Embryonic facial prominence (tissue), 1 donor: ENCODE measurements around the gene MOV10L1.

ENCODE experiments used
- DNase-seq: peaks from one replicate; pipeline ENCODE4 v3.0.0-alpha.2; 2016; ENCODE audit errors: extremely low spot score

The MOV10L1 gene

DNA sequence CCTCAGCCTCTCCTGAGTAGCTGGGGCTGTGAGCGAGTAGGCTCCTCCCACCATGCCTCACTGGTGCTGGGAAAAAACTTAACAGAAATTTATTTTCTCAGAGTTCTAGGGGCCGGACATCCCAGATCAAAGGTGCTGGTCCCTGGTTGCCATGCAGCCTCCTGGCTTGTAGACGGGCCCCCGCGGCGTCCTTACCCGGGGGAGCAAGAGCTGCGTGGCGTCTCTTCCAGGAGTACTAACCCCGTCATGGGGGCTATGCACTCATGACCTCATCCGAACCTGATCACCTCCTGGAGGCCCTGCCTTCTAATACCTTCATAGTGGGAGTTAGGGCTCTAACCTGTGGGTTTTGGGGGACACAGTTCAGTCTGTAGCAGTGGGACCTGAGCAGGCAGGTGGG lies 98.5 kb downstream of the MOV10L1 start:
- DNase-seq, result no peak

DNA sequence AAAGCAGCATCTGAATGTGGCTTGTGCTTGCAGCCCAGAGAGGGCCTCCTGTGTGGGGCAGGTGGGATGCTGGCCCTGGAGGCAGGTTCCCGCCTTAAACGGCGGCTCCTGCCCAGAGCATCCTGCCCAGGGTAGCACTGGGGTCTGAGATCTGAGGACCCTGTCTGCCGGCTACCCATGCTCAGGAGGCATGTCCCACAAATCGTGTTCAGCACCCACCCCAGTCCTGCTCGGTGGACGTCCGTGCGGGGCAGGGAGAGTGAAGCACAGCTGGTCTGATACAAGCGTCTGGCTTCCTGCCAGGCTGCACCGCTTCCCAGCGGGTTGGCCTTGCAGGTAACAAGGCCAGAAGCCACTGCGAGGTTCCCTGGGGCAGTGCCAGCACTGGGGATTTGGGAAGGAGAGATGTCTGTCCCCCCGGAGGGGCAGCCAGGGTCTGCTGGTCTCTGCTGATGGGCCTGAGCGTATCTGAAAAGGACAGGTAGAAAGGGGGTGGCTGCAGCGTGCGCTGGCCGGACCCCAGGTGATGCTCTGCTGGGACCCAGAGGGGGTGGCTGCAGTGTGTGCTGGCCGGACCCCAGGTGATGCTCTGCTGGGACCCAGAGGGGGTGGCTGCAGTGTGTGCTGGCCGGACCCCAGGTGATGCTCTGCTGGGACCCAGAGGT lies 99.5 kb downstream of the MOV10L1 start:
- no peak for DNase-seq

DNA sequence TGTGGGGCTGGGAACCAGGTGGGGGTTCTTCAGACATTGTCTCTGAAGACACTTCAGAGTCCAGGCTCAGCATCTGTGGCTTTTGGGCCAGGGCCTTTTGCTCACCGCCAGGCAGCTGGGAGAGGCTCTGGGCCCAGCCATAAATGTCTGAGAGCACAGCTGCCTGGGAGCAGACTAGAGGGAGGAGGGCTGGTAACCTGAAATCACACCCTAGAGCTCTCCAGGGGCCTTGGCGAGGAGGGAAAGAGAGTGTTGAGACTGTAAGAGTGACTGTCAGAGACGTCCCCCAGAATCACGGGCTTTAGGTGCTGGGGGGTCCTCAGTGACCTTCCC lies 100.0 kb downstream of the MOV10L1 start:
- DNase-seq, result no peak

DNA sequence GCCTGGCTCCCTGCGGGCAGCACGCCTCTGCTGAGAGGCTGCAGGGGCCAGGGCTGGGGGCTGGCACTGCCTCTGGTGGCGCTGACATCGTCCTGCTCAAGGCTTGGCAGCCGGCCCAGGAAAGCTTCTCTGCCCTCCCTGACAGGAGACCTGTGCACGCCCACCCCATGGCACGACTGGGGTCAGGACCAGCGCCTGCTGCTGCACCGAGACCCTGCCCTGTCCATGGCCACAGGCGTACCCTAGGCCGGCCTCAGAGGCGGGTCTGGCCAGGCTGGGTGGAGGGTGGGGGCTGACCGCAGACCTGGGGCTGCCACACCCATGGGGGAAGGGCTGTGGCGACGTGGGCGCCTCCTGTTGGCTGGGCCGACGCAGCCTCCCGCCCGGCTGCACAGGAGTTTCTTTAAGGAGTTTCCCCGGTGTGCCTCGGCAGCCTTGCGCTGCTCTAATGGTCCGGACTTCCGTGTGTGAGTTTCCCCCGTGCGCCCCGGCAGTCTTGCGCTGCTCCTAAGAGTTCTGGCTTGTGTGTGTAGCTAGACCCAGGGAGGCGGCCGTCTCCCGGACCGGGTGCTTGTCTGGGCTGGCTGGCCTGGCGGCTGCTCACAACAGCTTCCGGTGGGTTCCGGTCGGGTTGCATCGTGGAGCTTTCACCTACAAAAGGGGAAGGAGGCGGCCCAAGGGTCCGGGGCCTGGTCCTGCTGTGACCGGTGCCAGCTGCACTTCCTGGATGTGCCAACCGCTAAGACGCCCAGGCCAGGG lies 100.6 kb downstream of the MOV10L1 start:
- no peak for DNase-seq

DNA sequence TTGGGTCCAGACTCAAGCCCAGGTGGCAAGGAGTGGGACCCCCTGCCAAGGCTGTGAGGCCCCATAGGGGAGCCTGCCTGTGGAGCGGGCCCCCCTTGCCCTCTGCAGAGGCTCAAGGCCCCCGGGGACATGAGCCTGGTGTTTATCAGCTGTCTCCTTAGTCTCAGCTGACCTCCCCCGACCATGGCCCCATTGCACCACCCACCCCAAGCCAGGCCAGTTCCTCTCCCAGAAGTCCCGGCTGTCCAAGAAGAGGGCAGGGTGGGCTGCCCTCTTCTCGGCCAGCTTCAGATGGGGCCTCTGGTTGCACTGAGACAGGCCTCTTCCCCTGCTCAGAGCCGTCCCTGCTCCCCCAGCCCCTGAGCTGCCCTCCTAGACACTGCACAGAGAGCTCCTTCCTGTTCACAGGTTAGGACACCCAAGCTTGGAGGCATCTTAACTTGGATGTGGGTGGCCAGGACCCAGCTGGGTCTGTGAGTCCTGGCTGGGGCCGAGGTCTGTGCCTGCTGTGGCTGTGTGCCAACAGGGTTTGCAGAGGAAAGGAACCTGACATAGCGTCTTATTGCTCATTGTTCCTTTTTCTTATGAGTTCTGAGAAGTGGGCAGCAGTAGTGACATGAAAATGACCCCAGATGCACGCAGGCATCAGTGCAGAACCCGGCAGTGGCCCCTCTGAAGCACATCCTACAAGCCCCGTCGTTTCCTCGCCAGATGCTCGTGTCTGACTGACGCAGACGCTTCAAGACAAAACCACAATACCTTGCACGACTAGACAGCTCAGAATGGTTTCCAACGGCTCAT lies 101.3 kb downstream of the MOV10L1 start:
- no peak for DNase-seq

DNA sequence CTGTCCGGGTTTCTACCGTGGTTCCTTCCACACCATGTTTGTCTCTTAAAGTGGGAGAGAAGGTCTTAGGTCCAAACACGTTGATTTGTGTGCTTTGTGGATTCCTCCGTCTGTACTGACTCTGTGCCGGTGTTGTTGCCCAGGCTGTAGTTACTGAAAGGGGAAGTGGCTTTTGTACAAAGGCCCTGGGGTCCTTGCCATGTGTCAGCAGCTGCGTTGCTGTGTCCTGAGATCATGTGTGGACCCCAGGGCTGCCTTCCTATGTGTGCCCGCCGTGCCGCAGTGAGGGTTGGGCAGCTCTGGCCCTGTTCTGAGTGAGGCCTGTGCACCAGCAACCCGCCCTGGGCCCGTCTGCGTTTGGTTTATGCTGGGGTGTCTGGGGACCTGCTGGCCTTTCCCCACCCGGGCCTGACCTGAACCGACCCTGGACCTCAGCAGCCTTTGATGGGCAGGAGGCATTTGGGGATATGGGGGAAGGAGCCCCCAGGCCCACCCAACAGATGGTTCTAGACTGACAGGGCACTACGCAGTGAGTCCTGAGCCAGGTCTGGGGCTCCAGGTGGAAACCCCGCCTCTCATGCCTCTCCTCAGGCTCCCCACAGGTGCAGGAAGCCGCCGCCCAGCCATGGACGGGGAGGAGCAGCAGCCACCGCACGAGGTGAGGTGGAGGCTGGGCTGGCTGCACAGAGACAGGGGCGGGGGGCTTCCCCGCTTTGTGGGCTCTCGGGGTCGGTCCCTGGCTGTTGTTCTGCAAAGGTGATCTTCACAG lies 102.8 kb downstream of the MOV10L1 start:
- no peak for DNase-seq

DNA sequence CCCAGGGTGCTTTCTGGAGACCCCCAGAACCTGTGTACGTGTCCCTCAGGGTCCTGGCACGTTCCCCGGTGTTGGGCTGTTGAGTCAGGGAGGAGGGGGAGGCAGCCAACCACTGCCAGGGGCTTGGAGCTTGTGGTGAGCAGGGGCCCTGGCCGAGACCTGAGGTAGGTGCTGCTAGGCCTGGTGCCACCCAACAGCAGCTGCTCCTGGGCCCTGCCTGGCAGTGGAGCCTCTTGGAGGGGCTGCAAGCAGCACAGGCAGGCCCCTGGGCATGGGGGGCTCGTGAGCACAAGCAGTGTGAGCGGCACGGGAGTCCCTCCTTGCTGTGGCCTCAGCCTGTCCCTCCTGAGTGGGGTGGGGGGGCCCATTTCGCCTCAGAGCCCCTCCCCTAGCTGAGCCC lies 103.8 kb downstream of the MOV10L1 start:
- no peak for DNase-seq

DNA sequence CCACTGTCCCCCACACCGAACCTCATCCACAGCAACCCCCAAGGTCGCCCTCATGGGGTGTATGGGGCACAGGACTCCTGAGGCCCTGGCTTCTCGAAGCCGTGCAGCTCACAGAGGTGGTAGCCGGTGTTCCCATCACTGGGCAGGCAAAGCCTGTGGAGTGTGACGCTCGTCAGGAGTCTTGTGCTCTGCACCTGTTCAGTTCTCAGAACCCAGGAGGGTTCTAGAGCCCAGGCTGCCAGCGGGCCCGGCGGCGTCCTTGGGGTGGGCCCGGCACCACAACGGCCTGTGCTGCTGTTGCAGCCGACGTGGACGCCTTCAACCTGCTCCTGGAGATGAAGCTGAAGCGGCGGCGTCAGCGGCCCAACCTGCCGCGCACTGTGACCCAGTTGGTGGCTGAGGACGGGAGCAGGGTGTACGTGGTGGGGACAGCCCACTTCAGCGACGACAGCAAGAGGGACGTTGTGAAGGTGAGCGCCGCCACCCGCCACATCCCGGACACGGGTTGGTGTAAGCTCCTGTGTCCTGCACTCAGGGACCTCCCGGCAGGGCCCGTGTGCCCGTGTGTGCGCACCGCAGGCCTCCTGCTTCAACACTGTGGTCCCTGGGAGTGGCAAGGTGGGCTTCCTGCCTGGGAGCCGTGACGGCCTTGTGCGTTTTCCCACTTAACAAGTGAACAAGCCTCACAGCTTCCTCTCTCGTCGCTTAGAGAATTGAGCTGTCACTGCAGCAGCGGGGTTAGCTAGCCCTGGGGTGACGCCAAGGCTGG lies 104.4 kb downstream of the MOV10L1 start:
- no peak for DNase-seq

DNA sequence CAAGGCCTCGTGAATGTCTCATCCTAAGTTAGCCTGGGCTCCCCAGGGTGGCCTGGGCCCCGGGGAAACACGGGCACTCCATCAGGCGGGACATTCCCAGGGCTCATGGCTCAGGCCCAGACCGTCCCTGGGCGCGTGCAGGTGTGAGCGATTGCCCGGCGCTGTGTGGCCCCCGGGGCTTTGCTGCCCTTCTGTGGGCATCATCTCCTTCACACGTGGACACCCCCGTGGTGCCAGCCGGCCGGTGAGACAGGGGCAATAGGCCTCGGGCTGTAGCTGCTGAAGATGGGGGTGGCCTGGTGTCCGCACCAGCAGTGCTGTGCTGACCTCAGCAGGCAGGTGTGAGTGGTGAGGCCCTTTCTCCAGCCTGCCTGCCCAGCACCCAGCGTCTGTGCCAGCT lies 106.5 kb downstream of the MOV10L1 start:
- DNase-seq, result no peak

DNA sequence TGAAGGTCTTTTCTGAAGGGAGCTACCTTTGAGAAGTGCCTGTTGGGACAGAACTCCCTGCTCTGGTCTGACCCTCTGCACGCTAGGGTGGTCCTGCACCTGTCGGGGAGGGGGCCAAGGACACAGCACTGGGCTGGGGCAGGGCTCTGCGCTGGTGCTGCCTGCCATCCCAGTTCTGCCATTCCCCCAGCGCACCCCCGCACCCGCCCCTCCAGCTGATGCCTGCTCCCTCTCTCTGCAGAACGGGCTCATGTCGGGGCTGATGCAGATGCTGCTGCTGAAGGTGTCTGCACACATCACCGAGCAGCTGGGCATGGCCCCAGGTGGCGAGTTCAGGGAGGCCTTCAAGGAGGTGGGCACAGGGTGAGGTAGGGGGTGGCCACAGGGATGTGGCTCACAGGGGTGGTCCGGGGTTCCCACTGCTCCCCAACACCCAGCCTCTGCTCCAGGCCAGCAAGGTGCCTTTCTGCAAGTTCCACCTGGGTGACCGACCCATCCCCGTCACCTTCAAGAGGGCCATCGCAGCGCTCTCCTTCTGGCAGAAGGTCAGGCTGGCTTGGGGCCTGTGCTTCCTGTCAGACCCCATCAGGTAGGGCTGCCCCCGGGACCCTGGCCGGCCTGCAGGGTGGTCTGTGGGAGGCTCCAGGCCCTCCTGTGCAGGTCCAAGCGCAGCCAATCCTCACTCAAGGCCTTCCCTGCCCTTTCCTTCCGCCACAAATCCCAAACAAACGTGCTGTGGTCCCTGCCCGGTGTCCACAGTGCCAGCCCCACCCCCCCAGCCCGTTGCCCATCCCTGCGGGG lies 107.4 kb downstream of the MOV10L1 start:
- no peak for DNase-seq

DNA sequence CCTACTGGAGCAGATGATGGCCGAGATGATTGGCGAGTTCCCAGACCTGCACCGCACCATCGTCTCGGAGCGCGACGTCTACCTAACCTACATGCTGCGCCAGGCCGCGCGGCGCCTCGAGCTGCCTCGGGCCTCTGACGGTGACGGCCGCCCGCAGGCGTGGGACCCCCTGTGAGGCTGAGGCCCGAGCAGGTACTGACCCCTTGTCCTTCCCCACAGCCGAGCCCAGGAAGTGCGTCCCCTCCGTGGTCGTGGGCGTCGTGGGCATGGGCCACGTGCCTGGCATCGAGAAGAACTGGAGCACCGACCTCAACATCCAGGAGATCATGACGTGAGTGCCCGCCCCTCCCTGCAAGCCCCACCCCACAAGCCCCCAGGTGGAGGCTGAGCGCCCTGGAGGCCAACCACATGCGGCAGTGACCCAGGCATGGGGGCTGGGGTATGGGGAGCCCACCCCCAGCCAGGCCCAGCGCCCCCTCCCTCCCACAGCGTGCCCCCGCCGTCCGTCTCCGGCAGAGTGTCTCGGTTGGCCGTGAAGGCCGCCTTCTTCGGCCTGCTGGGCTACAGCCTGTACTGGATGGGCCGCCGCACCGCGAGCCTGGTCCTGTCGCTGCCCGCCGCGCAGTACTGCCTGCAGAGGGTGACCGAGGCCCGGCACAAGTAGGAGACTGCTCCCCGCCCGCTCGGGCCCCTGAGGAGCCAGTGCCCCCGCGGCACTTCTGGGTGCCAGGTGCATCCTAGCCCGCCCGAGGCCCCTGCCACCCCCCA lies 108.2 kb downstream of the MOV10L1 start:
- no peak for DNase-seq

DNA sequence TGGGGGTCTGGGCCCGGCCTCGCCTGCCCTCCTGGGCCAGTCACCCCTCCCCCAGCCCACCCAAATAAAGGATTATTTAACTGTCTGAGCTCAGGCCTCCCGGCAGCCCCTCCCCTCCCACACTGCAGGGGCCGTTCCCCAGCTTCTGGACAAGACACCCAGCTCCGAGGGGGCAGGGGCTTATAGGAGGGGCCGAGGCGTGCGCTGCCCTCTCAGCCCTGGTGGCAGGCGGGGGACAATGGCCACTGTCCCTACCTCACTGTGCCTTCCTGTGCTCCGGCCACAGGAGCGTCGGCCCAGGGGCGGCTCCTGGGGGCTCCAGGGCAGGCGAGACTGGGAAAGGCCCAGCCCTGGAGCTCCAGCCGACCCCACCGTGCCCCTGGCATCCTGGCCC lies 108.8 kb downstream of the MOV10L1 start:
- no peak for DNase-seq

DNA sequence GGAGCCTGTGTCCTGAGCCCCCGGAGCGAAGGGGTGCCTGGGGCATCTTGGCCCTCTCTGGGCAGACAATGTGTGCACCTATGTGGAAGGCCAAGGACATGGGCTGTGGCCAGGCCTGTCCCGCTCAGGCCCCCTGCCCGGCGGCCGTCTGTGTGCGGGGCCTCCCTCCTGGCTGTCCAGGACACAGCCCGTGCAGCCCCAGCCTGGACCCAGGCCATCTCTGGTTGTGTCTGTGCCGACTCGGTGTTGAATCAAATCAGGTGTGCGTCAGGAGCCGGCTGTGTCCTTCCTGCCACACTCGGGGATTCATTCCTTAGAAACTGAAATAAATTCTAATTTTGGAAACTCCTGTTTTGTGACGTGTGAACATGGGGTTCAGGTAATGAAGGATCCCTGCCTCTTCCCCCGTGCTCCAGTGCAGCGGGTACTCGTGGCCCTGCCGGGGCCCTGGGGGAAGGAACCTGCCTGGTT lies 109.5 kb downstream of the MOV10L1 start:
- DNase-seq, result no peak

DNA sequence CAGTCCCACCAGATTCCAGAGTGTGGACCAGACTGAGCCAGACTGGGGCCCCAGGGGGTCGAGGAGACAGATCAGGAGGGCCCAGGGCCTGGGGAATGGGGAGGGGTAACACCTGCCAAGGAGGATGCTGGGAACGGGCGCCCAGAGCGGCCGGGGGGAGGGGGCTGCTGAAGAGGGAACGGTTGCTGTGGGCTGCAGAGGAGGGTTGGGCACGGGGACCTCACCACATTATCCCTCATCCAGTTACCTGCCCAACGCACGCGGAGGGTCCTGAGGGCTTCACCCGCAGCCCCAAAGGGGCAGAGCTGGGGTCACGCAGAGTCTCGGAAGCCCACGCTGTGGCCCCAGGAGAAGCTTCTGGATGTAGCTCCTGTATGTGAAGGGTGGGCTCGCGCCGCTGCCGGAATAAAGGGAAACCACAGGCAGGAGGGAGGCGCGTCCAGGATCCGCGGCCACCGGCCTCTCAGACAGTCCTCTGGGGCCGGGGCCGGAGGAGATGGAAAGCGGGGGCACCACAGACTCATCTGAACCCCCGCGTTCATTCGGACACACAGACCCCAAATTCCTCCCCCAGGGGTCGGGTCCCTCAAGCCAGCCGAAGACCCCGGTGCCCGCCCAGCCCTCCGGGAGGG lies 110.1 kb downstream of the MOV10L1 start:
- DNase-seq, result no peak

DNA sequence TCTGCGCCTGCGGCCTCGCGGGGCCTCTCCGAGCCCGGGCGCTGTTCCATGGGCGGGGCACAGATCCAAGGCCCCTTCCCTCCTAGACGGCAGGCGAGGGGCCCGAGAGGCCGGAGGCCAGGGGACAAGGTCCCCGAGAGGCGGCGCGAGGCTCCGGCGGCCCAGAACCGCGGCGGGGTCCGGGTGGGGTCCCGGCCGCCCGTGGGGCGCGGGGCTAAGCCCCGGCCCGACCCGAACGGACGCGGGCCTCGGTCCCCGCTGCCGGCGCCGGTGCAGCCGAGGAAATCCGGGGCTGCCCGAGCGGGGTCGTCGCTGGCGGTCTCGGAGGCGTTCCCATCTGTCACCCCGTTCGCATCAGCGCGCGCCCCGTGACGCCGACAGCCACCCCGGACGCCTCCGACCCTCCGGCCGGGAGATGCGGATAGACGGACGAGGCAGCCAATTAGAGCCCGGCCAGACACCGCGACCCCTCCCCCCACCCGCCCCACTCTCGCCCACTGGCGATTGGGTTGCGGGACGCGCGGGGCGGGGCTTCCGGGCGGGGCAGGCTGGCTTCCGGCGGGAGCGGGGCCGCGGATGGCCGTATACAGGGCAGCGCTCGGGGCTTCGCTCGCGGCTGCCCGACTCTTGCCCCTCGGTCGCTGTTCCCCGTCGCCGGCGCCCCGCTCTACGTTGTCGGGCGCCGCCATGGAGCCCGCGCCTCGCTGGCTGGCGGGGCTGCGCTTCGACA lies 110.8 kb downstream of the MOV10L1 start, which contains the start of gene SELENOO:
Gene SELENOO (plus strand): TSS at position 551 of the 730 bp plus-strand sequence. CDS start 26 bp downstream, at position 577.
- DNase-seq, result peak; percentile 74

DNA sequence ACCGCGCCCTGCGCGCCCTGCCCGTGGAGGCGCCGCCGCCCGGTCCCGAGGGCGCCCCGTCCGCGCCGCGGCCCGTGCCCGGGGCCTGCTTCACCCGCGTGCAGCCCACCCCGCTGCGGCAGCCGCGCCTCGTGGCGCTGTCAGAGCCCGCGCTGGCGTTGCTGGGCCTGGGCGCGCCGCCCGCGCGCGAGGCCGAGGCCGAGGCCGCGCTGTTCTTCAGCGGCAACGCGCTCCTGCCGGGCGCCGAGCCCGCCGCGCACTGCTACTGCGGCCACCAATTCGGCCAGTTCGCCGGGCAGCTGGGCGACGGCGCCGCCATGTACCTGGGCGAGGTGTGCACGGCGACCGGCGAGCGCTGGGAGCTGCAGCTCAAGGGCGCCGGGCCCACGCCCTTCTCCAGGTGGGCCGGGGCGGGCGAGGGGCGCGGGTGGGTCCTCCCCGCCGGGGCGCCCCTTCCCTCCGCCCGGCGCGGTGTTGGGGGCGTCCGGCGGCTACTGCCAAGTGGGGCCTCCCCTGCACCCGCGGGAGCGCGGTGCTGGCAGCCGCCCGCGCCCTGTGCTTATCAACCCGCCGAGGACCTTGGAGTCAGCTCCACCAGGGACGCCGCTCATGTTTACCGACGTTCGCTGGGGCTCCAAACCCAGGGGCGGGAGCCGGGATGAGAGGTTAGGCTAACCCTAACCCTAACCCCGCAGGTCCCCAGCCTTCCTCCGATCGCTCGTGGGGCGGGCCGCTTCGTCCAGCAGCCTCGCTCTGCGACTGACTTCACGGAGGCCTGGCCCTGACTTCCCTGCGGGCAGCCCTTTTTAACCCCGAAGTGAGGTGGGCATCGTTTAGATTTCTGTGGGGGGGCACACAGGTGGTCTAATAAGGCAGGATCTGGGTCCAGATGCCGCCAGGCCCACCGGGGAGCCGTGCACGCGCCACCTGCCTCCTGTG lies 111.7 kb downstream of the MOV10L1 start:
- no peak for DNase-seq

DNA sequence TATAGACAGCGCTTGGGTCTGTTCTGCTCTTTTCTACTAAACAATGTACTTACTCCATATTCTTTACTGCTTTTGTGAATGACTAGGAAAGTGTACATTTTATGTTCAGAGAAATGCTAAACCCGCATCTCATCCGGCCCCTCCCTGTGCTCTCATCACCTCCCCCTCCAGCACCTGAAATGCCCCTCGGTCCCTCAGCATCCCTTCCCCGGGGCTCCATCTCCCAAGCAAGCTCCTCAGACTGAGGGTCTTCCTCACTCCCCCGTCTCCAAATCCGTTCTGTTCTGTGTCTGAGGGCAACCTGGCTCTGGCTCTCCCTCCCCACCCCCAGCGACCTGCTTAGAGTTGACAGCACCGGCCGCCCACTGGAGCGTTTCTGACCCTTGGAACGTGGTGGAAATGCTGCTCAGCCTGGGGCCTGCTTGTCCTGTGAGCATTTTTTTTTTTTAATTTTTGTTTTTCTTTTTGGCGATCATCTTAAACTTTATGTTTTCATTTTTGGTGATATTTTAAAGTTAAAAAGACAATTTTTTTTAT lies 112.4 kb downstream of the MOV10L1 start:
- no peak for DNase-seq
